HL-60 (cell line): Measurements from ENCODE around the gene NEBL.

Experiments used
- DNase-seq, 2 experiments: peaks; one replicate each; pipeline ENCODE4 v3.0.0-alpha.2; 2010 to 2020; ENCODE audit warnings: low read depth in 1 of 2, low spot score in 1 of 2
- H3K27ac ChIP-seq: fragments of 250-450 bp; sonication (Bioruptor Pico); replicated peaks from 2 replicates; pipeline ENCODE4 v1.5.1; 2020; ENCODE audit warnings: mild to moderate bottlenecking, moderate library complexity
- H3K27me3 ChIP-seq: fragments of 250-450 bp; sonication (Bioruptor Pico); 2 replicates; pipeline ENCODE4 v1.5.1; 2021; ENCODE audit warnings: mild to moderate bottlenecking, moderate library complexity; ENCODE audit not compliant: insufficient read depth, poor library complexity, severe bottlenecking
- H3K4me3 ChIP-seq: replicated peaks from 2 replicates; pipeline ENCODE4 v1.5.1; 2011; ENCODE audit warnings: mild to moderate bottlenecking, control low read depth, low read length; ENCODE audit not compliant: insufficient read depth
- CTCF ChIP-seq: IDR thresholded peaks from one replicate; pipeline ENCODE4 v1.5.1; 2011; ENCODE audit warnings: low read length, control low read depth, inconsistent platforms; ENCODE audit not compliant: insufficient read depth
- GABPA ChIP-seq: IDR thresholded peaks from 2 replicates; pipeline ENCODE4 v1.6.1; 2012; ENCODE audit warnings: low read depth
- POLR2AphosphoS5 ChIP-seq: IDR thresholded peaks from 2 replicates; pipeline ENCODE4 v1.6.1; 2012; ENCODE audit warnings: low read depth
- SPI1 ChIP-seq: IDR thresholded peaks from 2 replicates; pipeline ENCODE4 v1.6.1; 2012; ENCODE audit warnings: low read depth, mild to moderate bottlenecking, borderline replicate concordance
- TF ChIP-seq, protein P1 (sequence below): IDR thresholded peaks from 2 replicates; pipeline ENCODE4 v1.6.1; 2012; ENCODE audit warnings: low read depth; ENCODE audit not compliant: insufficient replicate concordance

The NEBL gene

GRCh38 chr10:20769481-20769880 lies 127.6 kb downstream of the NEBL start:
- DNase-seq = no peak
- no peak overlapping the region for H3K27ac ChIP-seq
- H3K27me3 ChIP-seq = no peaks in the 10 kb centered on the region
- no peak overlapping the region for H3K4me3 ChIP-seq
- TF ChIP-seq GABPA (no peak), CTCF (no peak), POLR2AphosphoS5 (no peak)
- TF ChIP-seq, protein P1, sequence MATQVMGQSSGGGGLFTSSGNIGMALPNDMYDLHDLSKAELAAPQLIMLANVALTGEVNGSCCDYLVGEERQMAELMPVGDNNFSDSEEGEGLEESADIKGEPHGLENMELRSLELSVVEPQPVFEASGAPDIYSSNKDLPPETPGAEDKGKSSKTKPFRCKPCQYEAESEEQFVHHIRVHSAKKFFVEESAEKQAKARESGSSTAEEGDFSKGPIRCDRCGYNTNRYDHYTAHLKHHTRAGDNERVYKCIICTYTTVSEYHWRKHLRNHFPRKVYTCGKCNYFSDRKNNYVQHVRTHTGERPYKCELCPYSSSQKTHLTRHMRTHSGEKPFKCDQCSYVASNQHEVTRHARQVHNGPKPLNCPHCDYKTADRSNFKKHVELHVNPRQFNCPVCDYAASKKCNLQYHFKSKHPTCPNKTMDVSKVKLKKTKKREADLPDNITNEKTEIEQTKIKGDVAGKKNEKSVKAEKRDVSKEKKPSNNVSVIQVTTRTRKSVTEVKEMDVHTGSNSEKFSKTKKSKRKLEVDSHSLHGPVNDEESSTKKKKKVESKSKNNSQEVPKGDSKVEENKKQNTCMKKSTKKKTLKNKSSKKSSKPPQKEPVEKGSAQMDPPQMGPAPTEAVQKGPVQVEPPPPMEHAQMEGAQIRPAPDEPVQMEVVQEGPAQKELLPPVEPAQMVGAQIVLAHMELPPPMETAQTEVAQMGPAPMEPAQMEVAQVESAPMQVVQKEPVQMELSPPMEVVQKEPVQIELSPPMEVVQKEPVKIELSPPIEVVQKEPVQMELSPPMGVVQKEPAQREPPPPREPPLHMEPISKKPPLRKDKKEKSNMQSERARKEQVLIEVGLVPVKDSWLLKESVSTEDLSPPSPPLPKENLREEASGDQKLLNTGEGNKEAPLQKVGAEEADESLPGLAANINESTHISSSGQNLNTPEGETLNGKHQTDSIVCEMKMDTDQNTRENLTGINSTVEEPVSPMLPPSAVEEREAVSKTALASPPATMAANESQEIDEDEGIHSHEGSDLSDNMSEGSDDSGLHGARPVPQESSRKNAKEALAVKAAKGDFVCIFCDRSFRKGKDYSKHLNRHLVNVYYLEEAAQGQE = no peak

- Histone ChIP-seq H3K27me3 (no peaks in the 10 kb centered on the region), H3K4me3 (no peak overlapping the region), H3K27ac (no peak overlapping the region)
- no peak for TF ChIP-seq GABPA
- no peak for TF ChIP-seq SPI1
- DNase-seq = no peak
Observed at GRCh38 chr10:20768843-20769242, 128.3 kb downstream of the NEBL start.

DNA sequence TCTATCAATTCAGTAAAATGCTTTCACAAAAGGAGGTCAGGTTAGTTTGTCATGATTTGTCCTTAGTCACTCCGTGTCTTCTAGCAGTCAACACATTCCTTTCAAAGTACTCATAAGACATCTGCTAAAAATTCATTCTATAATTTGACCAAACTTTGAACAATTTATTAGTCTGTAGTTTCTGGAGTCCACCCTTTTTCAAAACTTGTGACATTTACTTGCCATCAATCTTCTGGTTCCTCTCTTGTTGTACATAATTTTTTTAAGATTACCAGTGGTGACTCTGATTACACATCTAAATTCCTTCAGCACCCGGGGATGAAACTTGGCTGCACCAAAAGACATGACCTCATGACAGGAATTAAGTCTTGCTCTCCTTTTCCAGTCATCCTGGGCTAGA lies 130.1 kb downstream of the NEBL start:
- no peak for TF ChIP-seq POLR2AphosphoS5
- TF ChIP-seq GABPA = no peak
- TF ChIP-seq CTCF = no peak
- TF ChIP-seq SPI1 = no peak
- TF ChIP-seq, protein P1 = no peak
- H3K27me3 ChIP-seq = no peaks in the 10 kb centered on the region
- no peak overlapping the region for H3K4me3 ChIP-seq
- no peak overlapping the region for H3K27ac ChIP-seq
- no peak for DNase-seq

DNA sequence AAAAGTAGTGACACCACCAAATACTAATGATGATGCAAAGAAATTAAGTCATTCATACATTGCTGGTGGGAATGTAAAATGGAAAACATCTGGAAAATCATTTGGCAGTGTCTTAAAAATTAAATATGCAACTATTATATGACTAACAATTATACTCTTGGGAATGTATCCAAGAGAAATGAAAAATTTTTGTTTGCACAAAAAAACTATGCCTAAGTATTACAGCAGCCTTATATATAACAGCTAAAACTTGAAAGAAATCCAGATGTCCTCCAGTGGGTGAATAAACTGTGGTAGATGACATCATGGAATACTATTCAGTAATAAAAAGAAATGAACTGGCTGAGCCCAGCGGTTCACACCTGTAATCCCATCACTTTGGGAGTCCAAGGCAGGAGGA lies 132.0 kb downstream of the NEBL start:
- Histone ChIP-seq H3K4me3 (no peak overlapping the region), H3K27me3 (no peaks in the 10 kb centered on the region), H3K27ac (no peak overlapping the region)
- no peak for DNase-seq
- TF ChIP-seq GABPA = no peak
- no peak for TF ChIP-seq SPI1
- TF ChIP-seq, protein P1 = no peak
- no peak for TF ChIP-seq POLR2AphosphoS5
- no peak for TF ChIP-seq CTCF
